Measurements from ENCODE around the gene PAGE2.
"Not testable (repeated sequence)": the region's sequence is repeated elsewhere in the genome, so short reads cannot be mapped to it uniquely, and the experiment has no call there.

PAGE2 gene

DNA sequence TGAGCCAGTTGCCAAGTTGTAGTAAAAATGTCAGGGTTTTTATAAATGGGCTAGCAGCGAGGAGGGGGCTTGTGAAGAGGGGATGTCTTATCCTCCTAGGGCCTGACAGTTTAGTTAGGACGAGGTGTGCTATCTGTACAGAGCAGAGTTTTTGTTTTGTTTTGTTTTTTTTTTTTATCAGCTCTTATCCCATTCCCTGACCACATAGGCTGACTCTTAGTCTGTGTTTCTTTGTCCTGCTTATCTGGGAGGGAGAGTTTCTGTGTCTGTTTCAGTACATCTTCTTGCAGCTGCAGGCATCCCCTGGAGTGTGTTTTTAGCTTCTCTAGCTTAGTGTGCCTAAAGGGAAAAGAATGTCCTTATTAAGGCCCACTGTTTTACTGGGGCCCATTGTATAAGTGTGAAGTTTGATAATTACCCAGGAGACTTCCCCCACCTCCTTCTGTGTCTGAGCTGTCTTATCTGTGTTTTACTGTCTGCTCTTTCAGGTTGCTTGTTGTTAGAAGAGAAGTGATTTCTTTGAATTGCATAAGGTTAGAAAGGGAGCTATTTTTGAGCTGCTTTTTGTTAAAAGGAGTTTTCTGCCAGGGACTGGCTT lies 32.0 kb downstream of the PAGE2 start:
- no peak for DNase-seq (ENCODE audit: low read depth in 2 of 3, low spot score in 1 of 3)

DNA sequence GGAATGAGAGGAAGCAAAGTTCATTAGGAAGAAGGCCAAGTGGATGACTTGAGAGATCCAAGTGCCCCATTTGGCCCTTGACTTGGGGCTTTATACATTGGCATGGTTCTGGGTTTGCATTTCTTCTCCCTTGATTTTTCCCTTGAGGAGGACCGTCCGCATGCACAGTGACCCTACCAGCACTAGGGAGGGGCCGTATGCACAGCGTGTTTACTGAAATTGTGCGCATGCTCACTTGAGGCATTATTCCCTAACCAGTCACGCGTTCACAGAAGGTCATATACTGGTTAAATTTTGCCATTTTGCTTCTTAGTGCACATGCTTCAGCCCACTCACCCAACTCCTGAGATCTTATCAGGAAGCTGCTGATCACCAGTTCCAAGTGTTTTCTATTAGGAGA lies 35.1 kb downstream of the PAGE2 start:
- DNase-seq (ENCODE audit: low read depth in 2 of 3, low spot score in 1 of 3), result no peak

DNA sequence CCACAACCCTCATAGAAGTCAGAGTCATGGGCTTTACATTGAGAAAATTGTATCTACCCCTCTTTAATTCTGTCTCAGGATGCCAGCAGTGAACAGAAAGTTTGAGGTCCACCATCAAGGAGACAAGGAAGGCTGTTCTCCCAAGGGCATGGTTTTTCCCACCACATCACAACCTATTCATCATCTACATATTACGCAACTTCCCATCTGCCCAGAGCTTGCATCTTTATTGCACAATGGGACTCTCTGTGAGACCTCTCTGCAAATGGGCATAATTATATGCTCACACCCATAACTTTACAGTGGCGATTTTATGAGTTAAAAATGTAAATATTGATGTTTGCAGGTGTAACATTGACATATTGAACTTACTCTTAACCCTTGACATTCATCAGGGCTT lies 38.9 kb downstream of the PAGE2 start:
- DNase-seq (ENCODE audit: low read depth in 2 of 3, low spot score in 1 of 3), result no peak

DNA sequence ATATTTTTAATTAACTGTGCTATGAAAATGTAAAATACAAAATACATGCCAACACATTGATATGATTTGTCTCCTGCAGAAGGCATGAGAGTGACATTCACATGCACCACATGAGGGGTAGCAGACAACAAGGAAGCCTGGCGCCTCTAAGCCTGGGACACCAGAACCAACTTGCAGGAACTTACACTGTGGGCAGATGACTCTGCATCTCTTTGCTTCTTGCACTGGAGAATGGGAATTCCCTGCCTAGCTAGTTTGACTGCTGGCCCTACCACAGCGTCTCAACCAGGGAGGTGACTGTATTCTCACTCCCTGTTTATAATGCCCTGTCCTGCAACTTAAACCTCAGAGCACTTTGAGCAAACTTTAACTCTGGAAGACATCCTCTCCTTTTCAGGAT lies 40.5 kb downstream of the PAGE2 start:
- DNase-seq (ENCODE audit: low read depth in 2 of 3, low spot score in 1 of 3), result no peak

DNA sequence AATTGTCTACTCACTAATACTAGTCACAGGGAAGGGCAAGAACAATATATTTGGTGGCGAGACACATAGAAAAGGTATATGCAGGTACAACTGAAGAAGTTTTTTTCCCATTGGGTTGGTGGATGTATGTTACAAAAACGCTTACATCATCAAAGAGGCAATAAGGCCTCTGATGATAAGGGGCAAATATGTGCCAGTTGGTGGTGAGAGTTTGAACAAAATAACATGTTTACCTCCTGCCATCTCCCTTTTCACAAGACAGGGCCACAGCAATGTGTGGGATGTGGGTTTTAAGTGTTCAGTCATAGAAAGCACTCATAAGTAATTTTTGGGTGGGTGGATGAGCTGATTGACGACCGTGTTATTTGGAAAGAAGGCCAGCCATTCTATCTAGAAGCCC lies 41.7 kb downstream of the PAGE2 start:
- DNase-seq (ENCODE audit: low read depth in 2 of 3, low spot score in 1 of 3), result no peak

DNA sequence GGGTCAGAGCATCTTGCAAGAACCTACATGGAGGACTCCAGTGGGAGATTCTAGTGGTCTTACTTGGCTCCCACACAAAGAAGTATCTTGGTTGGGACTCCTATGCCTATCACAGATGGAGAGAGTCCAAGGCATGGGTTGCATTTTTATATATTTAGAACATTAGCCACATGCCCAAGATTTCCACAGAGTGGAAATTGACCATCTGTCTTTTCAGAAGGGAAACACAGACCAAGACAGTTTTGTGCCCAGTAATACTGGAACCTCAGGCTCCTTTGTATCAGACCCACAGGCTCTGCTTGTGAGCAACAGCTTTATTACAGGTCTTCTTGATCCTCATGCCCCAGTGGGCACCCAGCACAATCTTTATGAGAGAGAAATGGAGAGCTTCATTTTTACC lies 43.6 kb downstream of the PAGE2 start:
- DNase-seq (ENCODE audit: low read depth in 2 of 3, low spot score in 1 of 3), result no peak

DNA sequence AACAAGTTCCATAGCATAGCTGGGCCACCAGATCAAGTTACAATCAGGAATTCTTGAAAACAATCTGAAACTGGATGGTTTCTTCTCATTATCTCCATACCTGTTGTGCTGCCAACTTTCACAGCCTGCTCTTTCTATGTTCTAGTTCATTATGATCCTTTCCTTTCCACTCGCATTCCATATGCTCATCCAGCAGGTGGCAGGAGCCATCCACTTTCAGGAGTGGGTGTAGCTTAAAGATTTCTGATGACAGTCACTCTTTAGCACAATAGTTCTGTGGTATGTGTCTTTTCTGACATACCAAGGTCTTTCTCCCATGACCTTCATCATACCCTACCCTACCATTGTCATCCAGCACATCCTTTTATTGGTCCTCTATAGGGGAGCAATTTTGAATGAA lies 46.4 kb downstream of the PAGE2 start:
- peak in 2 of 3 donors; percentile 0 to 4 for DNase-seq (ENCODE audit: low read depth in 2 of 3, low spot score in 1 of 3)

DNA sequence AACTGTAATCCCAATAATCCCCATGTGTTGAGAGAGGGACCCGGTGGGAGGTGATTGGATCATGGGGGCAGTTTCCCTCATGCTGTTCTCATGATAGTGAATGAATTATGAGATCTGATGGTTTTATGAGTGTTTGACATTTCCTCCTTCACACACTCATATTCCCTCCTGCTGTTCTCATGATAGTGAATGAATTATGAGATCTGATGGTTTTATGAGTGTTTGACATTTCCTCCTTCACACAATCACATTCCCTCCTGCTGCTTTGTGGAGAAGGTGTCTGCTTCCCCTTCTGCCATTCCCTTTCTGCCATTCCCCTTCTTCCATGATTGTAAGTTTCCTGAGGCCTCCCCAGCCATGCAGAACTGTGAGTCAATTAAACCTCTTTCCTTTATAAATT lies 52.0 kb downstream of the PAGE2 start:
- not testable (repeated sequence) for DNase-seq (ENCODE audit: low read depth in 2 of 3, low spot score in 1 of 3)
